Smooth muscle cell (in vitro differentiated cells): ENCODE data around the gene TMCC1. TPM values are rescaled to one million over a fixed set of nuclear protein-coding genes. Genes with fewer than 3 reads are reported as not detected.

ENCODE experiments used
- DNase-seq: peaks from one replicate; lab custom pipeline; 2025; ENCODE audit not compliant: unreplicated experiment; lab: John Stamatoyannopoulos, UW
- H2AFZ ChIP-seq: fragments of 200-600 bp; sonication (generic); 2 replicates; pipeline ENCODE4 v1.6.0; 2016; ENCODE audit warnings: antibody characterized with exemption, low read depth, mild to moderate bottlenecking
- H3F3A ChIP-seq: fragments of 200-600 bp; sonication (generic); 2 replicates; pipeline ENCODE4 v1.6.0; 2017; ENCODE audit warnings: antibody characterized with exemption, low read depth
- H3K27ac ChIP-seq: fragments of 200-600 bp; sonication (generic); 2 replicates; pipeline ENCODE4 v1.5.1; 2016; ENCODE audit warnings: low read depth, mild to moderate bottlenecking
- H3K27me3 ChIP-seq: fragments of 200-600 bp; sonication (generic); 2 replicates; pipeline ENCODE4 v1.6.1; 2016; ENCODE audit warnings: low read depth, mild to moderate bottlenecking
- H3K36me3 ChIP-seq: fragments of 200-600 bp; sonication (generic); 2 replicates; pipeline ENCODE4 v1.5.1; 2016; ENCODE audit warnings: low read depth
- H3K4me1 ChIP-seq: fragments of 200-600 bp; sonication (generic); 2 replicates; pipeline ENCODE4 v1.5.1; 2016; ENCODE audit warnings: low read depth
- H3K4me2 ChIP-seq: fragments of 200-600 bp; sonication (generic); 2 replicates; pipeline ENCODE4 v1.6.0; 2016; ENCODE audit warnings: mild to moderate bottlenecking
- H3K4me3 ChIP-seq: fragments of 200-600 bp; sonication (generic); 2 replicates; pipeline ENCODE4 v1.5.1; 2016; ENCODE audit warnings: mild to moderate bottlenecking
- H3K79me2 ChIP-seq: fragments of 200-600 bp; sonication (generic); 2 replicates; pipeline ENCODE4 v1.6.0; 2016; ENCODE audit warnings: low read depth, mild to moderate bottlenecking
- H3K9ac ChIP-seq: fragments of 200-600 bp; sonication (generic); 2 replicates; pipeline ENCODE4 v1.6.0; 2016; ENCODE audit warnings: low read depth
- H3K9me3 ChIP-seq: fragments of 200-600 bp; sonication (generic); replicated peaks from 2 replicates; pipeline ENCODE4 v1.5.1; 2016; ENCODE audit warnings: low read depth
- H4K20me1 ChIP-seq: fragments of 200-600 bp; sonication (generic); 2 replicates; pipeline ENCODE4 v1.6.0; 2016; ENCODE audit warnings: low read depth
- WGBS: methylation state at CpG from one replicate; pipeline ENCODE4 v1.1.7; 2016; ENCODE audit warnings: low lambda C conversion rate; 5-methylcytosine and 5-hydroxymethylcytosine counted together
- polyA plus RNA-seq: library from polyadenylated mRNA; unstranded; fragments of >200 nt; fragmentation: Nextera tagmentation; extraction: Ambion mirVana; gene quantifications from 2 replicates; pipeline ENCODE4 v1.2.1, GENCODE V29; 2016
- total RNA-seq: library from RNA; depleted of rRNA; stranded (reverse); fragments of >200 nt; gene quantifications from 2 replicates; pipeline ENCODE4 v1.2.3, GENCODE V29; 2014
- TF ChIP-seq, protein P1 (sequence below): fragments of 200-600 bp; sonication (generic); IDR thresholded peaks from 2 replicates; pipeline ENCODE4 v1.5.1; 2017; ENCODE audit warnings: borderline replicate concordance, mild to moderate bottlenecking, antibody characterized with exemption; ENCODE audit not compliant: insufficient read depth, poor library complexity, severe bottlenecking

The TMCC1 gene
- total and polyA plus RNA-seq, 2 experiments from 2014 or later, result 5.3 to 17.8 TPM

DNA sequence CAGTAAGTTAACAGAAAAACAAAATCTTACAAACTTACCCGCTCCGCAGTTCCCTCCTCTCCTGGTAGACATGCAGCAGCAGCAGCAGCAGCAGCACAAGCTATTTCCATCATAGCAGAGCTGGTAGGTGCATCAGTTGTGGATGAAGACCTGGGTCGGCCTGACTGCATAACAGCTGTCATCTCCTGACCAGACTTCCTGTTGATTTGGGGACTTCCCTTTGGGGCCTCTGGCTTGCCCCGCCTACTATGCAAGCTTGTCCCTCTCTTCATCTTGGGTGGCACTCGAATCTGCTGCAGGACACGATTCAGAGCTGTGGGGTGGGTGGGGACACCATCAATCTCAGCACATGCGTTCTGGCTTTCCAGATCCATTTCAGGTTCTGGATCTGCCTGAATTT lies 65.7 kb downstream of the TMCC1 start:
- TF ChIP-seq, protein P1, sequence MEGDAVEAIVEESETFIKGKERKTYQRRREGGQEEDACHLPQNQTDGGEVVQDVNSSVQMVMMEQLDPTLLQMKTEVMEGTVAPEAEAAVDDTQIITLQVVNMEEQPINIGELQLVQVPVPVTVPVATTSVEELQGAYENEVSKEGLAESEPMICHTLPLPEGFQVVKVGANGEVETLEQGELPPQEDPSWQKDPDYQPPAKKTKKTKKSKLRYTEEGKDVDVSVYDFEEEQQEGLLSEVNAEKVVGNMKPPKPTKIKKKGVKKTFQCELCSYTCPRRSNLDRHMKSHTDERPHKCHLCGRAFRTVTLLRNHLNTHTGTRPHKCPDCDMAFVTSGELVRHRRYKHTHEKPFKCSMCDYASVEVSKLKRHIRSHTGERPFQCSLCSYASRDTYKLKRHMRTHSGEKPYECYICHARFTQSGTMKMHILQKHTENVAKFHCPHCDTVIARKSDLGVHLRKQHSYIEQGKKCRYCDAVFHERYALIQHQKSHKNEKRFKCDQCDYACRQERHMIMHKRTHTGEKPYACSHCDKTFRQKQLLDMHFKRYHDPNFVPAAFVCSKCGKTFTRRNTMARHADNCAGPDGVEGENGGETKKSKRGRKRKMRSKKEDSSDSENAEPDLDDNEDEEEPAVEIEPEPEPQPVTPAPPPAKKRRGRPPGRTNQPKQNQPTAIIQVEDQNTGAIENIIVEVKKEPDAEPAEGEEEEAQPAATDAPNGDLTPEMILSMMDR, result no peak
- no peak for DNase-seq
- no peak overlapping the region for H2AFZ ChIP-seq
- peaks cover 19% of the 10 kb centered on the region for H4K20me1 ChIP-seq
- H3K9ac ChIP-seq, result no peak overlapping the region
- H3K4me3 ChIP-seq, result no peak overlapping the region
- peaks cover 14% of the 10 kb centered on the region for H3K79me2 ChIP-seq
- no peak overlapping the region for H3K4me2 ChIP-seq
- no peak overlapping the region for H3K27ac ChIP-seq
- WGBS, result 94% methylated on average over 7 of the region's 7 CpGs
- H3K27me3 ChIP-seq, result no peaks in the 10 kb centered on the region
- peaks cover 7% of the 10 kb centered on the region for H3F3A ChIP-seq
- no peaks in the 10 kb centered on the region for H3K9me3 ChIP-seq
- H3K4me1 ChIP-seq, result peaks cover 8% of the 10 kb centered on the region
- H3K36me3 ChIP-seq, result no peaks in the 10 kb centered on the region

DNA sequence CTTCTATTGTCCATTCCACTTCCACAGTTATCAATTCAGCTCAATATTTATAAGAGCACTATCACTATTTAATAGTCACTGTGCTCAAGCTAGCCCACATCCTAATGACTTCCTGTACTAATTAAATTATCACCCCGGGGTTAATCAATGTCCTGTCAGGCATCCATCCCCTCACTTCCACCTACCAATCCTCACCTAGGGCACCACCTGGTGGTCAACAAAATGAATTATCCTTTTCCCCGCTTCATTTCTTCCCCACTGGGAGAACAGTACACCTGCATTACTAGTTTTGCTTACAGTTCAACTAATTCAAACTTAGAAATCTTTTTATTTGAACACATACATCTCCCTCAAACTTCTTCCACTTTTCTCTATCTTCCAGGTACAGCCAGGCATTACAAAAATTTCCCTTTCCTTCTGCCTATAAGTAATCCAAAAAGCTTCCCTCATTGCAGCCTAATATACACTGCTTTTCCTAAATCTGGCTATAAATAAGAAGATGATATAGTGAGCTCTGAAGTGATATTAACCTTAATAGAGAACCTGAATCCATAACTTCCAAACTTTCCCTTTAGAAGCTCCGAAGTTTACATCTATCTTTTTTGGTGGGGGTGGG lies 68.5 kb downstream of the TMCC1 start:
- Histone ChIP-seq H3K4me1 (peaks cover 3% of the 10 kb centered on the region), H3K4me3 (no peak overlapping the region), H3K27ac (no peak overlapping the region), H3K36me3 (no peaks in the 10 kb centered on the region), H4K20me1 (peaks cover 19% of the 10 kb centered on the region), H3F3A (peaks cover 3% of the 10 kb centered on the region), H3K9me3 (no peaks in the 10 kb centered on the region), H3K9ac (no peak overlapping the region), H3K4me2 (no peak overlapping the region), H3K79me2 (peaks cover 20% of the 10 kb centered on the region), H3K27me3 (no peaks in the 10 kb centered on the region), H2AFZ (no peak overlapping the region)
- TF ChIP-seq, protein P1, result peak; percentile 57
- 54% methylated on average over 3 of the region's 3 CpGs for WGBS
- DNase-seq, result no peak

DNA sequence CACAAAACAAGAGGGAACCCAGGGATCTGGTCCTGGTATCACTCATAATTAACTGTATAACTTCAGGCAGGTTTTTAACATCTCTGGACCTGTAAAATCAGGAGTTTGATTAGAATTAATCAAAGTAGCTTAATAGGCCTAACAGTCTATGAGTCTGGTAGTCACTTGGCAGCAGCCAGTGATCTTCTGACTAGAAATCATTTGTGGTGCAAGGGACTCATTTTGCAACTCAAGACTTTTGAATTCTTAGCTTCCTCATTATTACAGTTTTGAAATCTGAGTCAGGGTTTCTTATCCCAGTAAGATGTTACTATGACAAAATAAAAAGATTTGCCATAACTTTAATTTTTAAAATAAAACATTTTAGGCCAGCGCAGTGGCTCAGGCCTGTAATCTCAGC lies 70.8 kb downstream of the TMCC1 start:
- Histone ChIP-seq H3K36me3 (no peaks in the 10 kb centered on the region), H3K4me3 (no peak overlapping the region), H2AFZ (no peak overlapping the region), H3K27me3 (no peaks in the 10 kb centered on the region), H3K4me1 (no peaks in the 10 kb centered on the region), H3K9ac (no peak overlapping the region), H3K79me2 (peaks cover 20% of the 10 kb centered on the region), H3K27ac (no peak overlapping the region), H3K4me2 (no peak overlapping the region), H3K9me3 (no peaks in the 10 kb centered on the region), H3F3A (no peaks in the 10 kb centered on the region), H4K20me1 (peaks cover 19% of the 10 kb centered on the region)
- no peak for DNase-seq
- TF ChIP-seq, protein P1, result no peak
- WGBS, result 100% methylated on average over 1 of the region's 1 CpG

DNA sequence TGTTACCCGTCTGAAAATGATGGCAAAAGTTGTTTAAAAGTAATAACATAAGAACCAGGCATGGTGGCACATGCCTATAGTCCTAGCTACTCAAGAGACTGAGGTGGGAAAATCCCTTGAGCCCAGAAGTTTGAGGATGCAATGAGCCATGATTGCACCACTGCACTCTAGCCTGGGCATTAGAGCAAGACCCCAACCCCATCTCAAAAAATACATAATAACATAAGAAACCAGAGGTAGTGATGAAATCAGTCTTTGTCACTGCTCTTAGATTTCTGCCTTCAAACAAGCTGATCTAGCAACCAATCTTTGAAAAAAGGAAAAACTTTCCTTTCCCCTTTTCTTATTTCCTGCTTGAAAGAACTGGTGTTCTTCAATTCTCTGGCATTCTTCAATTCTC lies 71.3 kb downstream of the TMCC1 start:
- H2AFZ ChIP-seq, result no peak overlapping the region
- TF ChIP-seq, protein P1, result no peak
- no peaks in the 10 kb centered on the region for H3K4me1 ChIP-seq
- H3K4me3 ChIP-seq, result no peak overlapping the region
- H3K27me3 ChIP-seq, result no peaks in the 10 kb centered on the region
- peaks cover 20% of the 10 kb centered on the region for H3K79me2 ChIP-seq
- H3K9ac ChIP-seq, result no peak overlapping the region
- H3K9me3 ChIP-seq, result no peaks in the 10 kb centered on the region
- WGBS, result 95% methylated on average over 1 of the region's 1 CpG
- DNase-seq, result no peak
- H3F3A ChIP-seq, result no peaks in the 10 kb centered on the region
- no peak overlapping the region for H3K4me2 ChIP-seq
- H3K36me3 ChIP-seq, result no peaks in the 10 kb centered on the region
- H3K27ac ChIP-seq, result no peak overlapping the region
- peaks cover 19% of the 10 kb centered on the region for H4K20me1 ChIP-seq
